ENCODE measurements around the gene PDCD7. TPM values are rescaled to one million over a fixed set of nuclear protein-coding genes. Genes with fewer than 3 reads are reported as not detected.
"Not testable (repeated sequence)": the region's sequence is repeated elsewhere in the genome, so short reads cannot be mapped to it uniquely, and the experiment has no call there.

The PDCD7 gene
- total RNA-seq, 2 experiments from 2014 or later: 34.6 to 47.3 TPM

DNA sequence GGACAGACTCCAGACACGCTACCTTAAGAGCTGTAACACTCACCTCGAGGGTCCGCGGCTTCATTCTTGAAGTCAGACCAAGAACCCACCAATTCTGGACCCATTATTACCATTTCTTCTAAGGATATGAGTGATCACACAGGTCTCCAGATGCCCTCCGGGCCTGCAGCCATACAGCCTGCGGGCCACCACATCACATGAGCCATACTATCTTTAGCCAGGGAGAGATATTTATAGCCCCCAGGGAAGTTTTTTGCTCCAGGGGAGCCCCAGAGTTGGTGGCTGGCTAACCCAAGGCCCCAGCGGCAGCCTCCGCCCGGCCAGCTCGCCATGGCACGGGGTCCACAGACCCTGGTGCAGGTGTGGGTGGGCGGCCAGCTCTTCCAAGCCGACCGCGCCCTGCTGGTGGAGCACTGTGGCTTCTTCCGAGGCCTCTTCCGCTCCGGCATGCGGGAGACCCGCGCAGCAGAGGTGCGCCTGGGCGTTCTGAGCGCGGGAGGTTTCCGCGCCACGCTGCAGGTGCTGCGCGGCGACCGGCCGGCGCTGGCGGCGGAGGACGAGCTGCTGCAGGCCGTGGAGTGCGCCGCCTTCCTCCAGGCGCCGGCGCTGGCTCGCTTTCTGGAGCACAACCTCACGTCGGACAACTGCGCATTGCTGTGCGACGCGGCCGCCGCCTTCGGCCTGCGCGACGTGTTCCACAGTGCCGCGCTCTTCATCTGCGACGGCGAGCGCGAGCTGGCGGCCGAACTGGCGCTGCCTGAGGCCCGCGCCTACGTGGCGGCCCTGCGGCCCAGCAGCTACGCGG lies 56.9 kb downstream of the PDCD7 start, which contains the start of gene KBTBD13:
Gene KBTBD13 (plus strand): TSS at position 261 of the 805 bp plus-strand sequence. CDS start 70 bp downstream, at position 331.
- no TSS peak for BruUV-seq (replicated peaks)
- TF ChIP-seq, protein P1, sequence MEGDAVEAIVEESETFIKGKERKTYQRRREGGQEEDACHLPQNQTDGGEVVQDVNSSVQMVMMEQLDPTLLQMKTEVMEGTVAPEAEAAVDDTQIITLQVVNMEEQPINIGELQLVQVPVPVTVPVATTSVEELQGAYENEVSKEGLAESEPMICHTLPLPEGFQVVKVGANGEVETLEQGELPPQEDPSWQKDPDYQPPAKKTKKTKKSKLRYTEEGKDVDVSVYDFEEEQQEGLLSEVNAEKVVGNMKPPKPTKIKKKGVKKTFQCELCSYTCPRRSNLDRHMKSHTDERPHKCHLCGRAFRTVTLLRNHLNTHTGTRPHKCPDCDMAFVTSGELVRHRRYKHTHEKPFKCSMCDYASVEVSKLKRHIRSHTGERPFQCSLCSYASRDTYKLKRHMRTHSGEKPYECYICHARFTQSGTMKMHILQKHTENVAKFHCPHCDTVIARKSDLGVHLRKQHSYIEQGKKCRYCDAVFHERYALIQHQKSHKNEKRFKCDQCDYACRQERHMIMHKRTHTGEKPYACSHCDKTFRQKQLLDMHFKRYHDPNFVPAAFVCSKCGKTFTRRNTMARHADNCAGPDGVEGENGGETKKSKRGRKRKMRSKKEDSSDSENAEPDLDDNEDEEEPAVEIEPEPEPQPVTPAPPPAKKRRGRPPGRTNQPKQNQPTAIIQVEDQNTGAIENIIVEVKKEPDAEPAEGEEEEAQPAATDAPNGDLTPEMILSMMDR (conservative IDR thresholded peaks at IDR 0.05; ENCODE audit: low read length): no peak
- no peak for TF ChIP-seq EZH2phosphoT487 (IDR thresholded peaks at IDR 0.05; ENCODE audit: borderline replicate concordance, low read depth, low read length)
- H3K4me2 ChIP-seq (ENCODE audit: low read length): no peak within 1 kb of the TSS
- H3K79me2 ChIP-seq (ENCODE audit: insufficient read depth, low read depth, low read length): no peaks in the 10 kb centered on the region
- peaks cover 5% of the 10 kb centered on the region for H3K4me1 ChIP-seq (ENCODE audit: insufficient read depth, low read length, poor library complexity, severe bottlenecking)
- H4K20me1 ChIP-seq (ENCODE audit: insufficient read depth, low read length): no peaks in the 10 kb centered on the region
- H3K36me3 ChIP-seq (ENCODE audit: insufficient read depth, low read length): no peaks in the 10 kb centered on the region
- H3K4me3 ChIP-seq (ENCODE audit: low read depth, low read length, poor library complexity, severe bottlenecking): no peak within 1 kb of the TSS
- no peaks in the 10 kb centered on the region for H3K9me2 ChIP-seq (ENCODE audit: insufficient read depth, low read length)
- H2AFZ ChIP-seq (ENCODE audit: low read length): no peak within 1 kb of the TSS
- POLR2A ChIA-PET: no interaction called here
- intact Hi-C loops (cut with micrococcal nuclease; ENCODE audit: unreplicated experiment): no loop called here
- no peak within 1 kb of the TSS for H3K27ac ChIP-seq (ENCODE audit: low read depth, low read length, poor library complexity, severe bottlenecking)
- CTCF ChIA-PET (ENCODE audit: unreplicated experiment): interaction anchor here (0.6 kb wide), 2 partner anchors 10 to 28 kb away, joined by 3 read pairs; no protein-coding TSS in a partner anchor
- DNase-seq (ENCODE audit: low spot score): no peak
- H3K9me3 ChIP-seq (ENCODE audit: low read length): no peaks in the 10 kb centered on the region

DNA sequence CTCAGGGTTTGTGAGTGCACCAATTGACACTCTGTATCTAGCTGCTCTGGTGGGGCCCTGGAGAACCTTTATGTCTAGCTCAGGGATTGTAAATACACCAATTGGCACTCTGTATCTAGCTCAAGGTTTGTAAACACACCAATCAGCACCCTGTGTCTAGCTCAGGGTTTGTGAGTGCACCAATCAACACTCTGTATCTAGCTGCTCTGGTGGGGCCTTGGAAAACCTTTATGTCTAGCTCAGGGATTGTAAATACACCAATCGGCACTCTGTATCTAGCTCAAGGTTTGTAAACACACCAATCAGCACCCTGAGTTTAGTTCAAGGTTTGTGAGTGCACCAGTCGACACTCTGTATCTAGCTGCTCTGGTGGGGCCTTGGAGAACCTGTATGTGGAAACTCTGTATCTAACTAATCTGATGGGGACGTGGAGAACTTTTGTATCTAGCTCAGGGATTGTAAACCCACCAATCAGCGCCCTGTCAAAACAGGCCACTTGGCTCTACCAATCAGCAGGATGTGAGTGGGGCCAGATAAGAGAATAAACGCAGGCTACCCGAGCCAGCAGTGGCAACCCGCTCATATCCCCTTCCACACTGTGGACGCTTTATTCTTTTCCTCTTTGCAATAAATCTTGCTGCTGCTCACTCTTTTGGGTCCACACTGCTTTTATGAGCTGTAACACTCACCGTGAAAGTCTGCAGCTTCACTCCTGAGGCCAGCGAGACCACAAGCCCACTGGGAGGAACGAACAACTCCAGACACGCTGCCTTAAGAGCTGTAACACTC lies 57.8 kb downstream of the PDCD7 start:
- H3K9me2 ChIP-seq (ENCODE audit: insufficient read depth, low read length); H3K4me3 ChIP-seq (ENCODE audit: low read depth, low read length, poor library complexity, severe bottlenecking); H3K36me3 ChIP-seq (ENCODE audit: insufficient read depth, low read length); DNase-seq (ENCODE audit: low spot score); H3K79me2 ChIP-seq (ENCODE audit: insufficient read depth, low read depth, low read length); H3K4me1 ChIP-seq (ENCODE audit: insufficient read depth, low read length, poor library complexity, severe bottlenecking); H3K9me3 ChIP-seq (ENCODE audit: low read length); BruUV-seq (replicated peaks); H2AFZ ChIP-seq (ENCODE audit: low read length); intact Hi-C loops (cut with micrococcal nuclease; ENCODE audit: unreplicated experiment); H4K20me1 ChIP-seq (ENCODE audit: insufficient read depth, low read length); H3K4me2 ChIP-seq (ENCODE audit: low read length); H3K27ac ChIP-seq (ENCODE audit: low read depth, low read length, poor library complexity, severe bottlenecking); POLR2A ChIA-PET: not testable (repeated sequence)
- CTCF ChIA-PET (ENCODE audit: unreplicated experiment): interaction anchor here (0.6 kb wide), 2 partner anchors 10 to 27 kb away, joined by 3 read pairs; no protein-coding TSS in a partner anchor

DNA sequence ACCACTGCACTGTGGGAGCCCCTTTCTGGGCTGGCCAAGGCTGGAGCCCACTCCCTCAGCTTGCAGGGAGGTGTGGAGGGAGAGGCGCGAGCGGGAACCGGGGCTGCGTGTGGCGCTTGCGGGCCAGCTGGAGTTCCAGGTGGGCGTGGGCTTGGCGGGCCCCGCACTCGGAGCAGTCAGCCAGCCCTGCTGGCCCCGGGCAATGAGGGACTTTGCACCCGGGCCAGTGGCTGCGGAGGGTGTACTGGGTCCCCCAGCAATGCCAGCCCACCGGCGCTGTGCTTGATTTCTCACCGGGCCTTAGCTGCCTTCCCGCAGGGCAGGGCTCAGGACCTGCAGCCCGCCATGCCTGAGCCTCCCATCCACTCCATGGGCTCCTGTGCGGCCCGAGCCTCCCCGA lies 58.7 kb downstream of the PDCD7 start:
- H3K4me1 ChIP-seq (ENCODE audit: insufficient read depth, low read length, poor library complexity, severe bottlenecking); H2AFZ ChIP-seq (ENCODE audit: low read length); CTCF ChIA-PET (ENCODE audit: unreplicated experiment); H3K4me2 ChIP-seq (ENCODE audit: low read length); H3K4me3 ChIP-seq (ENCODE audit: low read depth, low read length, poor library complexity, severe bottlenecking); DNase-seq (ENCODE audit: low spot score); H3K9me3 ChIP-seq (ENCODE audit: low read length); H4K20me1 ChIP-seq (ENCODE audit: insufficient read depth, low read length); H3K36me3 ChIP-seq (ENCODE audit: insufficient read depth, low read length); H3K9me2 ChIP-seq (ENCODE audit: insufficient read depth, low read length); H3K27ac ChIP-seq (ENCODE audit: low read depth, low read length, poor library complexity, severe bottlenecking); H3K79me2 ChIP-seq (ENCODE audit: insufficient read depth, low read depth, low read length); POLR2A ChIA-PET; BruUV-seq (replicated peaks); intact Hi-C loops (cut with micrococcal nuclease; ENCODE audit: unreplicated experiment): not testable (repeated sequence)
